Measurements from ENCODE around the gene FGR.

Gene FGR

DNA sequence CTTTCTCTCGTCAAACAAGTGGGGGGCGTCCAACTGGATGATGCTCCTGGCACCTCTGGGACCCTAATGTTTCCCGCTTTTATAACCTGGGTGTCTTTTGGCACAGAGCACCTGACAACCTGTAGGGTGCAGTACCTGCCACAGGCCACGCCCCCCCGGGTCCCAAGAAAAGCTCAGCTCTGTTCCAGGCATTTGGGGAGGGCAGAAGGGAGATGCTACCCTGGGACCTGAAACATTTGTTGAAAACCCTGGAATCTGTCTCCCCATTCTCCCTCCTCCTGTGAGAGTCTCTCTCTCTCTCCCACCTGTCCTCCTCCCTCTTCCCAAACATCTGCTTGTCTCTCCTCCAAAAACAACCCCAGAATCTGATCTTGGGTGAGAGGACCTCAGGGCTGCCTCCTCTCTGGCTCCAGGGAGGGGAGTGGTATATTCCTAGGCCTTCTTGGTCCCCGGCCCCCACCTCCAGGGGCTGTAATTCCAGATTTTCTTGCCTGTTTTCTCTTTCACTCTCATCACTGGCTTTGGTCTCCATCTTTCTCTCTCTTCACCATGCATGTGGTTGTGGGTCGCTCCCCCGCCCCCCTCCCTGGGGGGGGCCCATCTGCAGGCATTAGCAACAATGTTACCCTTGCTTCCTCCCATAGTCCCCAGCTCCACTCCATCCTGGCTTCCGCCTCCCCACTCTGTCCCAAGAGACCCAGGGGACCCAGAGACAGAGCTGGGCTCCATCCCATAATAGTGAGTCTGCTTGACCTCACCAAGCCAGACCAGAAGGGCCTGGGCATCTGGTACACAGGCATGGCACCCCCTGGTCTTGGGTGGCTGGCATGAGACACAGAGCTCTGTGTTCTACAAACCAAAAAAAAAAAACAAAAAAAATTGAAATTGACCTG is 35.1 kb downstream of the FGR start:
- DNase-seq, result no peak

DNA sequence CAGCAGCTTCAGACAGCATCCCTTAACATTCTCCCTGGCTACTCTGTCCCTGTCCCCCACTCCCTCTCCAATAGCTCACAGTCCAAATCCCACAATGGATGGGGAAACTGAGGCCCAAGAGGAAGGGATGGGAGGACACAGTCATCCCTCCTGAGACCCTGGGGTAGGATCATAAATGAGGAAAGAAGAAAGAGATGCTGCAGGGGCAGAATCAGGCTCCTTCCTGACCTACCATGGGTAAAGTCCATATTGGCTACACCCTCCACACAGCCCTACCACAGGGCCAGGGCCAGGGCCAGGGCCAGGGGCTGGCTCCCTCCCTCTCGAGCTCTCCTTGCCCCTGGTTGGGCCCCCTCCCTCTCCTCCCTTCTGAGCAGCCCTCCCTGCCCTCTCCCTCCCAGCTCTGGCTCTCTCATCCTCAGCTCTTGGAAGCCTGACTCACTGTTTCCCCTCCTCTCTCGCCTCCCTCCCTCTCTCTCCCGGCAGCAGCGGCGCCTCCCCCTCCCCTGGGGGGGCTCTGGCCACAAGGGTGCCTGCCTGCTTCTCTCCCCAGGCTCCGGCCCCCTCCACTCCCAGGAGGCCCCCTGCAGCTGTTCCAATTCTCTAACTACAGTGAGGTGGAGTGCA is 36.0 kb downstream of the FGR start:
- no peak for DNase-seq

DNA sequence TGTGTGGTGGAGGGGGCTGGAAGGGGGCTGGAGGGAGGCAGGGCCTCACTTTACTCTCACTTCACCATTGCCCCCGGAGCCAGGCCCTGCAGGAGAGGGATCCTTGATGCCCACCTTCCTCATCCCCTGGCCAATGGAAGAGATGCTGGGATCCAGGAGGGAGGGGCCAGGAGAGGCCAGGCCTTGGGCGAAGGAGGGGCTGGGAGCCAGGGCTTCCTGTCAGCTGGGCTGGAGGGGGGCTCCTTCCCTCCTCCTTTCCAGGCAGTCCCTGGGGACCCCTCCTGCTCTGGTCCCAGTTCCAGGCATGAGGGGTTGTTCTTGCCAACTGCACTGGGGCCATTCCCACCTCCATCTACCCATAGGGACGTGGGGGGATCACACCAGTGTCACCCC is 36.7 kb downstream of the FGR start:
- DNase-seq, result no peak

DNA sequence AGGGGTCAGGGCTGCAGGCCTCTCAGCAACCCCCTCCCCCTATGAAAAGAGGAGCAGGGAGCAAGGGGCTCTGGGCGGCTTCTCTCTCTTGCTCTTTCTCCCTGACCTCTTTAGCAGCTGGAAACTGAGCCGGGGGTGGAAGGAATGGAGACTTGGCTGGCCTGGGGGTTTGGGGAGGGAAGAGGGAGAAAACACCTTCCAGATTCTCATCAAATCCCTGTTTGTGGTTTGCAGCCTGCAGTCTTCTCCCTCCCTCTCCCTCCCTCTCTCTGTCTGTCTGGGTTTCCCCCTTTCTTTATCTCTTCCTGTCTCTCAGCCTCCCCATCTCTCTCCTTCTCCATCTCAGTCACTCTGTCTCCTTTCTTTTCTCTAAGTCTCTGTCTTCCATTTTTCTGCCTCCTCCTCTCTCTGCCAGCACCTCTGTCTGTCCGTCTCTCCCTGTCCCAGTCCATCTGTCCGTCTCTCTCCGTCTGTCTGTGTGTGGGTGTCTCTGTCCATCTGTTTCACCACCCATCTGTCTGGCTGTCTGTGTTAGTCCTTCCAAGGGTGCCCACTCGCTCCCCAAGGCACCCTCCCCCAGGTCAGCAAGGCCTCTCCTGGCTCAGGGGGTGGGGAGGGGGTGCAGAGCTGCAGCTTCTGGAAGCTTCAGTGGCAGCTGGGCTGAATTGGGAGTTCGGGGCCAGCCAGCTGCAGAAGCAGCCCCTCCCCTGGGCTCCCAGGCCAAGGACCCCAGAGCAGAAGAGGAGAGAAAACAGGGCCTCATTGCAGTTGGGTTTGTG is 37.3 kb downstream of the FGR start:
- no peak for DNase-seq

DNA sequence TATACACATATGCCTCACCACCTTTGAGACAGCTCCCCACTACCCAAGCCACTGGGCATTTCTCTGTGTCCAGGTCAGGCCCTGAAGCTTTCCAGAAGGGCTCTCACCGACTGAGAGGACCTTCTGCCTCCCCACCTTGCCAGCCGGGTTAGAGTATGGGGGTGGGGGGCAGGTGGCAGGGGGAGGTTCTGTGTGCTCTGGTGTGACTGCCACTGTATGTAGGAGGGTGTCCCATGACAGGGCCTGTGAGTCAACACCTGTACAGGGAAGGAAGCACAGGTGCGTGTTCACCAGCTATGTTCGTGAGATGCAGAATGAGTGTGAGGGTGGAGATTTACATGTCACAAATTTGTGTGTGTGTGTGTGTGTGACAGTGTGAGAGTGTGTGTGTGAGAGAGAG is 38.0 kb downstream of the FGR start:
- no peak for DNase-seq

DNA sequence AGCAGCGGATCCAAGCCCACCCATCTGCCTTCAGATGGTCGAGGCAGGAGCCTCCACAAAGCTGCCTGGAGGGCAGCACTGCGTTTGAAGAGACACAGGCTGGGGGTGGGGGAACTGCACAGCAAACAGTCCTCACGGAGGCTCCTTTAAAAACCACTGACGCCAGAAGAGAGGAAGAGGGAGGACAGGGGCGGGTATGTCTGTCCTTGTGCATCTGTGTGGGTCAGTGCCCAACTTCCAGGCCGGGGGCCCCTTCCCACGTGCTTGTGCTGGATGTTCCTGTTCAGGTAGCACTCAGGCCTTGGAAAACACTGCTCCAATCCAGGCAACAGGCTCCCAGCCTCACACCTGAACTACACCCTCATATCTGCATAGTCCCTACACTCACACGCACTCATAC is 38.7 kb downstream of the FGR start:
- no peak for DNase-seq

- DNase-seq, result no peak
These were observed 39.4 kb downstream of the FGR start for GRCh38 chr1:27595597-27595996.

DNA sequence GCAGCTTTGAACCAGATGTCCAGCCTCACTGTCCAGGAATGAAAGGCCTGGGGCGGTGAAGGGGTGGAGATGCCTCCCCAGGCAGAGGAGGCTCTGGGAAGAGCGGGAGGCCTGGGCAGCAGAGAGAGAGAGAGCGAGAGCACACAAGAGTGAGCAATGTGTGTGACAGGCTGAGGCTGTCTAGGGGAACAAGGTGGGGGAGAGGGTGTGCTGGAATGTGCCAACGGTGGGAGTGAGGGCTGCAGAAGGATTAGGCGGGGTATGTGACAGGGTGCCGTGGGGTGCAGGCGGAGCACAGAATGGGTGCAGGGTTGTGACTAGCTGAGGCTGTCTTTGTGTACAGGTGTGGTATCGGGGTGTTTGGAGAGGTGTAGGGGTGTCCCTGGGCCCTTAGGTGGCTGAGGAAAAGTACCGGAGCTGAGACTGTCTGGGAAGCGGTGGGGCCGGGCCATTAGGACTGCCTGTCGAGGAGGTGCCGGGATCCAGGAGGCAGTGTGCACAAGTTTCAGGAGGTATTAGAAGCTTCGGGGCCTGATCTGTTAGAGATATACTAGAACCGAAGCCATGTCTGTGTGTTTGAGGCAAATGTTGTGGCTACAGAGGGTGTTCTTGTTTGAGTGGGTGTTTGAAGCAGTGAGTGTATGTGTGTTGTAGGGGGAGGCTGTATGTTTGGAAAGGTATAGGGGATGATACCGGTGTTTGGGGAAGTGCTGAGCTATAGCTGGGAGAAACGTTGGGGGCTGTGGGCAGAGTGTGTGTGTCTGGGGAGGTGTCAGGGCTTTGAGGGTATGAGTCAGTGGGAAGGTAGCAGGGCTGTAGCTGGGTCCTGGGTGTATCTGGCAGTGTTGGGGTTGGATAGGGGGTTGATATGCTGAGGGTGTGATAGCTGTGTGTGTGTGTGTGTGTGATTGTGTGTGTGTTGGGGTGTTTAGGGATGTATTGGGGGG is 40.1 kb downstream of the FGR start:
- peak; percentile 27 for DNase-seq

- DNase-seq, result no peak
These were observed 41.1 kb downstream of the FGR start for GRCh38 chr1:27593678-27594563.

- no peak for DNase-seq
These were observed 41.9 kb downstream of the FGR start for GRCh38 chr1:27592931-27593677.

GRCh38 chr1:27592232-27592930 is 42.6 kb downstream of the FGR start:
- no peak for DNase-seq

GRCh38 chr1:27591622-27592021 is 43.4 kb downstream of the FGR start:
- no peak for DNase-seq

- no peak for DNase-seq
These were observed 44.0 kb downstream of the FGR start for GRCh38 chr1:27590917-27591508.

GRCh38 chr1:27589841-27590426 is 45.1 kb downstream of the FGR start:
- DNase-seq, result no peak

GRCh38 chr1:27589441-27589840 is 45.5 kb downstream of the FGR start:
- DNase-seq, result no peak

DNA sequence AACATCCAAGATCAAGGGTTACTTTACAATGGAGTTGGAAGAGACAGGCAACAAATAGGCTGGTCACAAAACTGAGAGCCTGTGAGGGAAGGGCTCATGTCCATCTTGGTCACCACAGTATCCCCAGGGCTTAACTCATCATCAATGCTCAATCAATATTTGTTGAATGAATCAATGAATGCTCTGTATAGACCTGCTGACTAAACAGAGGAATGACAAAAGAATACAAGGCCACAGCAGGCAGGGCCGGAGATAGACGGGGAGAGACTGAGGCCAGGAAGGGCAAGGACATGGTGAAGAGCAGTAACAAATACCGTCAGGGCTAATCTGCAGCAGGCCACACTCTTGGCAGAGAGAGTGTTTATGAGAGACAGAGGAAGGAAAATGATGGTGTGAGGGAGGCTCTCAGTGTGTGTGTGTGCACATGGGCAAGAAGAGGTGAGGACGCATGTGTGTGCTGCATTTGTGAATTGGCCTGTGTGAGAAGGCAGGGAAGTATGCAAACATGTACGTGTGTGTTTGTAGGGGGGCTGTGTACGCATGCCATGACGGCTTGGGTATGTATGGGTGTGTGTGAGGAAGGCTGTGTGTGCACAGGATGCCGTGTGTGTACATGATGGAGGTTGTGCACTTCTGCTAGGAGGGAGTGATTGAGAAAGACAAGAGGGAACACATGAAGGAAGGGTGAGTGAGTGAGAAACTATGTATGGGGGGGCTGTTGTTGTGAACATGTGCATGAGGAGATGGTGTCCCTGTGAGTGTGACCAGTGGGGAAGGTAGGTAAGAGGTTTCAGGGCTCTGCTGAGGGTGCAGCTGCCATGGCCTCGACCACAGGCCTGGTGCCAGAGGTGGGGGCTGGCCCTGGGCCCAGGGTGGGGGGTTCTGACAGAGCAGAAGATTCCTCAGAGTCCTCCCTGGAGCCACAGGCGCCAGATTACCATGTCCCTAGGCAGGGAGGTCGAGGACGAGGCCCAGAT is 46.4 kb downstream of the FGR start:
- DNase-seq, result no peak

DNA sequence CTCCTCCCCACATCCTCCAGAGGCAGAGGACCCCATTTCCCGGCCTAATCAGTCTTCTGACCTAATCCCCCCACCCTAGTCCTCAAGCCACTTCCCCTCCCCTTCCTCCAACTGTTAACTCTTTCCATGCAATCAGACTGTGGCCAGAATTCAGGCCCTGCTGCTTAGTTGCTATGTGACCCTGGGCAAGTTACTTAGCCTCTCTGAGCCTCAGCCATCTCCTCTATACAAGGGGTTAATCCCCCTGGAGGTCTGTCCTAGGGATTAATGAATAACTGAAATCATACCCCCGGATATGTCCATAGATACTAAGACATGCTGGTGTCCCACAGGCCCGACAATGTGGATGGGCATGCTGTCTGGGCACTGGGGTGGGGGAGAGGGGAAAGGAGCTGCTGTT is 49.3 kb downstream of the FGR start:
- DNase-seq, result no peak

DNA sequence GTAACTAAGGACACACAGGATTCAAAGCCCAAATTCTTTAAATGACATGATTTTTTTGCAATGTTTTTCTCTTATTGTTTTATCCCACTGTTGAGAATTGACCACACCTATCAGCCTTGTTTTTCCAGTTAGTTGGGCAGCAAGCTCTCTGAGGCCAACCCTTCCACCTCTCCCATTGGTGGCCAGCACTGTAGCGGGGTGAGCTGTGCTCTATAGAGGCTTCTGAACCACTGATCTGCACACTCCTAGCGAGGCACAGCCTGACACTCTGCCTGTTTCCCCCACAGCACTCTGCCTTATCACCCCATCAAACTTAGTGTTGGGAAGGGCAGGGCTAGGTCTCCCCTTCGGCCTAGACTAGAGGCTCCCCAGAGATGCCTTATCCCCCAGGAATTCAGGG is 50.5 kb downstream of the FGR start:
- no peak for DNase-seq
